Endothelial cell of umbilical vein (primary cell): Measurements from ENCODE around the gene NR3C2. TPM values are rescaled to one million over a fixed set of nuclear protein-coding genes. Genes with fewer than 3 reads are reported as not detected.

Source experiments
- BruUV-seq: library from RNA; stranded (reverse); fragments of 400-500 nt; replicated peaks from 2 replicates; lab custom pipeline; 2021; lab: Mats Ljungman, UMichigan
- CTCF ChIA-PET: fragments of 300-600, 350-600 bp; sonication (Branson Sonifier 250); formaldehyde crosslinking; loops from one replicate; lab custom pipeline; 2021; ENCODE audit warnings: antibody characterized with exemption, inconsistent platforms; lab: Charles Lee
- POLR2A ChIA-PET: fragments of 300-600, 350-600 bp; sonication (Branson Sonifier 250); formaldehyde crosslinking; loops from one replicate; lab custom pipeline; 2021; ENCODE audit warnings: antibody characterized with exemption, inconsistent platforms; lab: Charles Lee
- DNase-seq: peaks from one replicate; pipeline ENCODE4 v3.0.0-alpha.2; 2011; ENCODE audit warnings: low read depth, low spot score
- FAIRE-seq: peaks from 2 replicates; lab custom pipeline; 2011; peaks lifted over from hg19 to GRCh38; lab: Jason Lieb, UNC
- H2AFZ ChIP-seq: 2 replicates; pipeline ENCODE4 v1.6.0; 2012; ENCODE audit warnings: low read depth, low read length, control low read depth, inconsistent platforms
- H3K27ac ChIP-seq: 2 replicates; pipeline ENCODE4 v1.5.1; 2011; ENCODE audit warnings: low read depth, mild to moderate bottlenecking, control low read depth, low read length, moderate library complexity; ENCODE audit not compliant: insufficient read depth
- H3K27me3 ChIP-seq, 2 experiments: 2 replicates each; pipeline versions ENCODE4 v1.6.0 to v1.6.1; 2011; ENCODE audit warnings: low read length in 2 of 2, mixed read lengths in 1 of 2; ENCODE audit not compliant: control insufficient read depth in 2 of 2, insufficient read depth in 2 of 2
- H3K36me3 ChIP-seq, 2 experiments: 2 replicates in 1 of 2; 3 replicates in 1 of 2; pipeline ENCODE4 v1.5.1; 2011; ENCODE audit warnings: low read length in 2 of 2, mild to moderate bottlenecking in 1 of 2, moderate library complexity in 1 of 2; ENCODE audit not compliant: control insufficient read depth in 2 of 2, insufficient read depth in 2 of 2; ENCODE audit errors: extremely low read depth in 1 of 2
- H3K4me1 ChIP-seq: 3 replicates; pipeline ENCODE4 v1.5.1; 2011; ENCODE audit warnings: mild to moderate bottlenecking, low read length; ENCODE audit not compliant: control insufficient read depth, insufficient read depth; ENCODE audit errors: extremely low read depth
- H3K4me2 ChIP-seq: 2 replicates; pipeline ENCODE4 v1.6.1; 2011; ENCODE audit warnings: low read length, control low read depth, mixed read lengths; ENCODE audit not compliant: insufficient read depth
- H3K4me3 ChIP-seq, 3 experiments: fragments of 200-600 bp in 1 of 3; sonication (generic), shearing (Covaris generic) in 1 of 3; replicated peaks in 1 of 3; 2 replicates each; pipeline ENCODE4 v1.5.1; 2011 to 2016; ENCODE audit warnings: control low read depth in 3 of 3, low read length in 3 of 3, mild to moderate bottlenecking in 2 of 3, inconsistent platforms in 1 of 3, low read depth in 1 of 3, moderate library complexity in 1 of 3; ENCODE audit not compliant: insufficient read depth in 1 of 3
- H3K79me2 ChIP-seq: 2 replicates; pipeline ENCODE4 v1.6.0; 2012; ENCODE audit warnings: low read length, inconsistent platforms; ENCODE audit not compliant: control insufficient read depth, insufficient read depth
- H3K9ac ChIP-seq: replicated peaks from 2 replicates; pipeline ENCODE3; 2011; ENCODE audit warnings: low read length, control low read depth; ENCODE audit not compliant: insufficient read depth; ENCODE audit errors: extremely low read depth
- H3K9me1 ChIP-seq: replicated peaks from 3 replicates; pipeline ENCODE4 v1.6.0; 2011; ENCODE audit warnings: mild to moderate bottlenecking, low read length; ENCODE audit not compliant: control insufficient read depth, insufficient read depth; ENCODE audit errors: extremely low read depth
- H3K9me3 ChIP-seq: replicated peaks from 2 replicates; pipeline ENCODE4 v1.5.1; 2012; ENCODE audit warnings: low read length, inconsistent platforms; ENCODE audit not compliant: control insufficient read depth, insufficient read depth
- H4K20me1 ChIP-seq: replicated peaks from 2 replicates; pipeline ENCODE3; 2011; ENCODE audit warnings: mild to moderate bottlenecking, low read length; ENCODE audit not compliant: control insufficient read depth, insufficient read depth; ENCODE audit errors: extremely low read depth
- EZH2 ChIP-seq: IDR thresholded peaks from 2 replicates; pipeline ENCODE4 v1.6.1; 2012; ENCODE audit warnings: borderline replicate concordance, low read depth, mild to moderate bottlenecking, moderate library complexity, low read length, inconsistent platforms; ENCODE audit not compliant: severe bottlenecking
- FOS ChIP-seq: IDR thresholded peaks from 2 replicates; pipeline ENCODE4 v1.6.1; 2011; ENCODE audit warnings: mild to moderate bottlenecking, low read length, moderate library complexity, borderline replicate concordance; ENCODE audit not compliant: insufficient read depth
- GATA2 ChIP-seq: IDR thresholded peaks from 2 replicates; pipeline ENCODE4 v1.7.0; 2011; ENCODE audit warnings: low read depth, mild to moderate bottlenecking, moderate library complexity, mixed read lengths, low read length; ENCODE audit not compliant: insufficient read length, insufficient read depth
- JUN ChIP-seq: IDR thresholded peaks from 2 replicates; pipeline ENCODE4 v1.6.1; 2011; ENCODE audit warnings: borderline replicate concordance, low read depth; ENCODE audit not compliant: insufficient read length, insufficient read depth
- MYC ChIP-seq: IDR thresholded peaks from one replicate; pipeline ENCODE4 v1.6.1; 2011; ENCODE audit warnings: mild to moderate bottlenecking, low read depth, low read length
- POLR2A ChIP-seq: IDR thresholded peaks from 2 replicates; pipeline ENCODE4 v1.6.1; 2012; ENCODE audit warnings: low read depth, mild to moderate bottlenecking, control low read depth, low read length
- POLR2AphosphoS5 ChIP-seq: IDR thresholded peaks from 2 replicates; pipeline ENCODE4 v1.6.1; 2012; ENCODE audit warnings: low read depth, mild to moderate bottlenecking, control low read depth, low read length, moderate library complexity; ENCODE audit not compliant: insufficient read depth
- dilution Hi-C: fragments of 300-500 bp; cut with MboI; formaldehyde crosslinking; loops from one replicate; pipeline ENCODE4 v1.15.0; 2019; ENCODE audit warnings: low sequenced_read_pairs; ENCODE audit not compliant: extremely low pct_ligation_motif_present
- intact Hi-C: fragments of 100-400 bp; cut with micrococcal nuclease; formaldehyde crosslinking; loops from one replicate; pipeline ENCODE4 v1.10.0; 2022
- polyA plus RNA-seq, 4 experiments: library from polyadenylated mRNA; depleted of rRNA in 3 of 4; stranded (reverse) in 3 of 4; unstranded in 1 of 4; fragments of >200 nt; gene quantifications; 2 replicates each; pipeline versions ENCODE4 v1.2.1 to v1.2.3, GENCODE V29; 2011 to 2012; ENCODE audit warnings: missing spikeins in 1 of 4
- total RNA-seq: library from RNA; stranded (reverse); gene quantifications from 2 replicates; pipeline ENCODE4 v1.2.3, GENCODE V29; 2021
- TF ChIP-seq, protein P1 (sequence below): IDR thresholded peaks from 2 replicates; pipeline ENCODE4 v1.6.1; 2011; ENCODE audit not compliant: insufficient read depth, insufficient read length
- TF ChIP-seq, protein P2 (sequence below), 2 donors: IDR thresholded peaks; 1 replicate in 1 of 2; 2 replicates in 1 of 2; pipeline ENCODE4 v1.5.1; 2011; ENCODE audit warnings: low read length in 2 of 2, mild to moderate bottlenecking in 2 of 2, moderate library complexity in 2 of 2, control low read depth in 1 of 2, inconsistent platforms in 1 of 2, low read depth in 1 of 2; ENCODE audit not compliant: insufficient read depth in 1 of 2; ENCODE audit errors: extremely low read depth in 1 of 2

NR3C2 gene
- total and polyA plus RNA-seq, 2 donors (not counting 3 experiments of a cell fraction or from before 2014, with no cell fraction given): 4.8 to 16.4 TPM

DNA sequence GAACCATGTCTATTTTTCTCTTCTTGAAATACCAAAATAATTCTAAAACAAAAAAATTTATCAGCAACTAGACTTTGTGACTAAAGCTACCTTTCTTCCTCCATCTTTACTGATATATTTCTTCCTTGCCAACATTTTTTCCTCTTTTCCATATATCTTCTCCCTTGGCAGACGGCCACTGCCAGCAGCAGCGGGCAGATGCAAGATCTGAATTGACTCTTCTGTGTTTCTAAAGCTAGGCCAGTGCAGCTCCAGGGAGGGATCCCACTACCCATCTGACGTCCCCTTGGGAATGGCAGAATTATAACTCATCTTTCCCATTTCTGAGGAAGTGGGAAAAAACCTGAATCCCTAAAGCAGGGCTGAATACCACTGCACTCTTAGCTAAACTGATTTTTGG lies 206.4 kb downstream of the NR3C2 start:
- Histone ChIP-seq H3K4me2 (no peak overlapping the region), H3K4me1 (no peaks in the 10 kb centered on the region), H3K27ac (no peak overlapping the region), H3K4me3 (no peak overlapping the region), H2AFZ (no peak overlapping the region), H4K20me1 (no peaks in the 10 kb centered on the region), H3K27me3 (no peaks in the 10 kb centered on the region), H3K9ac (no peak overlapping the region), H3K79me2 (no peaks in the 10 kb centered on the region), H3K9me1 (no peaks in the 10 kb centered on the region), H3K9me3 (no peaks in the 10 kb centered on the region), H3K36me3 (no peaks in the 10 kb centered on the region)
- dilution Hi-C loops (no loop called here), intact Hi-C loops (no loop called here)
- TF ChIP-seq, protein P1, sequence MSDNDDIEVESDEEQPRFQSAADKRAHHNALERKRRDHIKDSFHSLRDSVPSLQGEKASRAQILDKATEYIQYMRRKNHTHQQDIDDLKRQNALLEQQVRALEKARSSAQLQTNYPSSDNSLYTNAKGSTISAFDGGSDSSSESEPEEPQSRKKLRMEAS: no peak
- TF ChIP-seq MYC (no peak), POLR2A (no peak), GATA2 (no peak), FOS (no peak), POLR2AphosphoS5 (no peak), EZH2 (no peak), JUN (no peak)
- TF ChIP-seq, protein P2, sequence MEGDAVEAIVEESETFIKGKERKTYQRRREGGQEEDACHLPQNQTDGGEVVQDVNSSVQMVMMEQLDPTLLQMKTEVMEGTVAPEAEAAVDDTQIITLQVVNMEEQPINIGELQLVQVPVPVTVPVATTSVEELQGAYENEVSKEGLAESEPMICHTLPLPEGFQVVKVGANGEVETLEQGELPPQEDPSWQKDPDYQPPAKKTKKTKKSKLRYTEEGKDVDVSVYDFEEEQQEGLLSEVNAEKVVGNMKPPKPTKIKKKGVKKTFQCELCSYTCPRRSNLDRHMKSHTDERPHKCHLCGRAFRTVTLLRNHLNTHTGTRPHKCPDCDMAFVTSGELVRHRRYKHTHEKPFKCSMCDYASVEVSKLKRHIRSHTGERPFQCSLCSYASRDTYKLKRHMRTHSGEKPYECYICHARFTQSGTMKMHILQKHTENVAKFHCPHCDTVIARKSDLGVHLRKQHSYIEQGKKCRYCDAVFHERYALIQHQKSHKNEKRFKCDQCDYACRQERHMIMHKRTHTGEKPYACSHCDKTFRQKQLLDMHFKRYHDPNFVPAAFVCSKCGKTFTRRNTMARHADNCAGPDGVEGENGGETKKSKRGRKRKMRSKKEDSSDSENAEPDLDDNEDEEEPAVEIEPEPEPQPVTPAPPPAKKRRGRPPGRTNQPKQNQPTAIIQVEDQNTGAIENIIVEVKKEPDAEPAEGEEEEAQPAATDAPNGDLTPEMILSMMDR (IDR thresholded peaks at IDR 0.05; ENCODE audit: extremely low read depth in 1 of 2, insufficient read depth in 1 of 2, low read depth in 1 of 2, low read length in 2 of 2): no peak
- ChIA-PET CTCF (no interaction called here), POLR2A (no interaction called here)
- FAIRE-seq (no peak), DNase-seq (no peak)
- no TSS peak for BruUV-seq
